Breast epithelium (tissue), 4 donors: Measurements from ENCODE around the gene PTPRG. TPM values are rescaled to one million over a fixed set of nuclear protein-coding genes. Genes with fewer than 3 reads are reported as not detected.

Experiments
- DNase-seq, 2 donors: peaks; one replicate each; pipeline ENCODE4 v3.0.0-alpha.2; 2019; ENCODE audit warnings: low spot score in 2 of 2
- H3K27ac ChIP-seq, 2 donors: fragments of 200-600 bp; sonication (generic) in 1 of 2; one replicate each; pipeline ENCODE4 v1.5.1; 2016 to 2019; ENCODE audit warnings: mild to moderate bottlenecking in 1 of 2
- H3K27me3 ChIP-seq, 2 donors: fragments of 200-600 bp; sonication (generic) in 1 of 2; one replicate each; pipeline versions ENCODE4 v1.5.1 to v1.6.0; 2017 to 2019; ENCODE audit warnings: control low read depth in 1 of 2, mild to moderate bottlenecking in 1 of 2
- H3K36me3 ChIP-seq: fragments of 200-600 bp; one replicate; pipeline ENCODE4 v1.5.1; 2019
- H3K4me1 ChIP-seq, 2 donors: fragments of 200-600 bp; sonication (generic); one replicate each; pipeline ENCODE4 v1.5.1; 2016 to 2019; ENCODE audit warnings: control low read depth in 1 of 2
- H3K4me3 ChIP-seq, 3 donors: fragments of 200-600 bp; sonication (generic); 1 replicate in 2 of 3; 2 replicates in 1 of 3; pipeline ENCODE4 v1.5.1; 2016 to 2019; ENCODE audit warnings: mild to moderate bottlenecking in 3 of 3, moderate library complexity in 2 of 3
- H3K9me3 ChIP-seq, 2 donors: fragments of 200-600 bp; sonication (generic) in 1 of 2; one replicate each; pipeline ENCODE4 v1.5.1; 2016 to 2019; ENCODE audit warnings: control low read depth in 1 of 2
- POLR2A ChIP-seq: fragments of 450-650 bp; IDR thresholded peaks from one replicate; pipeline ENCODE4 v1.6.1; 2016; ENCODE audit warnings: antibody characterized with exemption, mild to moderate bottlenecking, moderate library complexity
- POLR2AphosphoS5 ChIP-seq, 3 donors: sonication (generic); formaldehyde crosslinking; IDR thresholded peaks; one replicate each; pipeline ENCODE4 v1.6.1; 2017; ENCODE audit warnings: antibody characterized with exemption in 3 of 3
- intact Hi-C: fragments of 100-400 bp; cut with DNase I; formaldehyde crosslinking; loops from one replicate; pipeline ENCODE4 v1.15.1; 2023; ENCODE audit warnings: low total_unique reads
- total RNA-seq, 3 donors: library from RNA; depleted of rRNA; stranded (reverse); fragments of >200 nt; gene quantifications; one replicate each; pipeline ENCODE4 v1.1.0, GENCODE V29; 2016
- TF ChIP-seq, protein P1 (sequence below), 3 donors: fragments of 450-650 bp; IDR thresholded peaks; one replicate each; pipeline ENCODE4 v1.5.1; 2016 to 2017; ENCODE audit warnings: antibody characterized with exemption in 3 of 3, mild to moderate bottlenecking in 3 of 3, moderate library complexity in 3 of 3

PTPRG gene
- total RNA-seq, 3 donors from 2014 or later: 42.3 to 179 (median 61.6) TPM

DNA sequence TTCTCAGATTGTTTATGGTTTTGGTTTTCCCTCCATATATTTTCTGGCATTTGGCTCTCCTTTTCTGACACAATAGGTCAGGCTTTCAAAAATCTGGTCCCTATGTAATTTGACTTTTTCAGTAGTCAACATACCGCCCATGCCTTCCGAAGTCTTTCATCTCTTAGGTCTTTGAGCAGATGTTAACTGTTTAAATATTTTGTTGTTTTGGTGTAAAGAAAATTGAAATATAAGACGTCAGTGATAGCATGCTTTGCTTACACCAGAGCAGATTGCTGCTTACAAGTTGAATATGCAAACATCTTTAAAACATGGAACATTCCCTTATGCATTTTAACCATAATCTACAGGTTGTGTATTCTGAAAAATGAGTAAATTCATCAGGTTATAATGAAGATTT is 233.0 kb downstream of the PTPRG start:
- Histone ChIP-seq H3K4me3 (no peak overlapping the region), H3K4me1 (no peaks in the 10 kb centered on the region), H3K36me3 (no peaks in the 10 kb centered on the region), H3K9me3 (no peaks in the 10 kb centered on the region), H3K27ac (no peak overlapping the region), H3K27me3 (no peaks in the 10 kb centered on the region)
- TF ChIP-seq POLR2AphosphoS5 (IDR thresholded peaks at IDR 0.05) (no peak), POLR2A (no peak)
- TF ChIP-seq, protein P1, sequence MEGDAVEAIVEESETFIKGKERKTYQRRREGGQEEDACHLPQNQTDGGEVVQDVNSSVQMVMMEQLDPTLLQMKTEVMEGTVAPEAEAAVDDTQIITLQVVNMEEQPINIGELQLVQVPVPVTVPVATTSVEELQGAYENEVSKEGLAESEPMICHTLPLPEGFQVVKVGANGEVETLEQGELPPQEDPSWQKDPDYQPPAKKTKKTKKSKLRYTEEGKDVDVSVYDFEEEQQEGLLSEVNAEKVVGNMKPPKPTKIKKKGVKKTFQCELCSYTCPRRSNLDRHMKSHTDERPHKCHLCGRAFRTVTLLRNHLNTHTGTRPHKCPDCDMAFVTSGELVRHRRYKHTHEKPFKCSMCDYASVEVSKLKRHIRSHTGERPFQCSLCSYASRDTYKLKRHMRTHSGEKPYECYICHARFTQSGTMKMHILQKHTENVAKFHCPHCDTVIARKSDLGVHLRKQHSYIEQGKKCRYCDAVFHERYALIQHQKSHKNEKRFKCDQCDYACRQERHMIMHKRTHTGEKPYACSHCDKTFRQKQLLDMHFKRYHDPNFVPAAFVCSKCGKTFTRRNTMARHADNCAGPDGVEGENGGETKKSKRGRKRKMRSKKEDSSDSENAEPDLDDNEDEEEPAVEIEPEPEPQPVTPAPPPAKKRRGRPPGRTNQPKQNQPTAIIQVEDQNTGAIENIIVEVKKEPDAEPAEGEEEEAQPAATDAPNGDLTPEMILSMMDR (IDR thresholded peaks at IDR 0.05): no peak
- no peak for DNase-seq
- intact Hi-C loops: no loop called here

DNA sequence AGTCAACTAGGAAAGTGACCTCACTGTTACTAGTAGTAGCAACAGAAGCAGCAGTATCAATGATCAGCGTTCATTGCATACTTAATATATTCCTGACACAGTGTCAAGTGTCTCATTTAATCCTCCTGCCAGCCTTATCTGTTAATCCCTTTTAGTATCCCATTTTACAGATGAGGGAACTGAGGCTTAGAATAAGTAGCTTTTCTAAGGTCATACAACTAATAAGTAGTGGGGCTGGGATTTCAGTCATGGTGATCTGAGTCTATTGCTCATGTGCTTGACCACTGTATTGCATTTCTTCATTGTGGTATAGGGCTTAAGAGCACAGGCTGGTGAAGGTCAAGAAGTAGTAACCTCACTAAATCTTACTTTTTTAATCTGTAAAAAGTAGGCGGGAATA is 233.6 kb downstream of the PTPRG start:
- no peak for DNase-seq
- no peaks in the 10 kb centered on the region for H3K4me1 ChIP-seq
- intact Hi-C loops: no loop called here
- no peaks in the 10 kb centered on the region for H3K36me3 ChIP-seq
- H3K27ac ChIP-seq: no peak overlapping the region
- no peaks in the 10 kb centered on the region for H3K9me3 ChIP-seq
- TF ChIP-seq, protein P1 (IDR thresholded peaks at IDR 0.05): no peak
- TF ChIP-seq POLR2AphosphoS5 (IDR thresholded peaks at IDR 0.05) (no peak), POLR2A (no peak)
- H3K4me3 ChIP-seq: no peak overlapping the region
- no peaks in the 10 kb centered on the region for H3K27me3 ChIP-seq

DNA sequence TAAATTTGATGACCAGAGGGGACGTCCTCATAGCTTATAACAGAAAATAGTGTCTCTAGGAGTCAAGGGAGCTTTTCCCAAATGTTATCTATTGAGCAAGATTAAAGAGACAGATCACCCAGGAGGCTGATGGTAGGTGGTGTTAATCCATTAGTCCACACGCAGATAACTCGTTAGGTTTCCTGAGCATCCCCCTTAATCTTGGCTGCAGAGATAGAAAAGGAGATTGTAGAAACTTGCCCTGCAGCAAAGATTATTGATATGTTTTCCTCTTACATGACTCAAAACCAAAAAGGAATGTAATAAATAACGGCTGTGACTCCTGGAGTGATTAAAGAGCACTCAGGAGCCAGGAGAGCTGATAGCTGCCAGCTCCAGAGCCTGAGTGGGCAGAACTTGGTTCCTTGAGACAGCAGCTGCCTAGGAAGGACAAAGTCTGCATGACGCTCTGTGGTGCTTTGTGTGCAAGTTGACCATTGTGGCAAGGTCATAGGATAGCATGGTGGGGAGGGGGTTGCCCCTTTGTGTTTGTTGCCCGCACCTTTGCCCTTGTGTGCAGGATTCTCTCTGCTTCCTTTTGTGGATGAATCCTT is 234.8 kb downstream of the PTPRG start:
- intact Hi-C loops: no loop called here
- Histone ChIP-seq H3K4me3 (no peak overlapping the region), H3K27ac (no peak overlapping the region), H3K36me3 (no peaks in the 10 kb centered on the region), H3K9me3 (no peaks in the 10 kb centered on the region), H3K27me3 (no peaks in the 10 kb centered on the region), H3K4me1 (no peaks in the 10 kb centered on the region)
- TF ChIP-seq POLR2AphosphoS5 (IDR thresholded peaks at IDR 0.05) (no peak), POLR2A (no peak)
- TF ChIP-seq, protein P1 (IDR thresholded peaks at IDR 0.05): no peak
- DNase-seq: no peak

DNA sequence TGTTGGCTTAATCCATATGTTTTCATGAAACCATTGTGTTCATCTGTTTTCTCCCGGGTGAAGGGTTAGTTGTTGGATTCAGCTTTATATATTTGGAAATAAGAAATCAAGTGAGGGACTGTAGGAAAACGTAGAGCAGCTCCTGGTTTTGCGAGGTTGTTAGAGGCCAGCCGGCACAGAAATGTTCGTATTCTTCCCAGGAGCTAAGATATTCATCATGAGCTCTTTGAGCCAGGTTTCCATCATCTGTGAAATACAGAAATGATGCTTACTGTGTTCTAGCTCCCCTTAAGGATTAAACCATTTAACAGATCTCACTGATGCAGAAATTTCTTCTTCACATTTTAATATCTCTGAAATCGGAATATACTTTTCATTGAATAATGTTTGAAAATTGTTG is 235.5 kb downstream of the PTPRG start:
- Histone ChIP-seq H3K4me3 (no peak overlapping the region), H3K36me3 (no peaks in the 10 kb centered on the region), H3K9me3 (no peaks in the 10 kb centered on the region), H3K4me1 (no peaks in the 10 kb centered on the region), H3K27me3 (no peaks in the 10 kb centered on the region), H3K27ac (no peak overlapping the region)
- intact Hi-C loops: no loop called here
- no peak for TF ChIP-seq POLR2A
- TF ChIP-seq, protein P1 (IDR thresholded peaks at IDR 0.05): no peak
- TF ChIP-seq POLR2AphosphoS5 (IDR thresholded peaks at IDR 0.05): no peak
- DNase-seq: no peak

DNA sequence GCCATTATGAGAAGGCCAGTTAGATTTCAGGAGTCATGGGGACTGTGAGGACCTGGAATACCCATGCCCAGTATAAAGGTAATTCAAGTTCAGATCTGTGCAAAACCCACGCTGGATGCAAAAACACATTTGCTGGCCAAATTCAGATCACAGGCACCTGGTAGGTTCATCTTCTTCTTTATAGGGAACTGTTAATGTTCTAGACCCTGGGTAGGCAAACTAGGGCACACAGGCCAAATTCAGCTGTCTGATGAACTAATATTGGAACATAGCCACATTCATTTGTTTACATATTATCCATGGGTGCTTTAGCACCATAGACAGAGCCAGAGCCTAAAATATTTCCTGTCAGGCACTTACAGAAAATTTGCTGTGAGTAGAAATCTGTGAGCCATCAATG is 241.4 kb downstream of the PTPRG start:
- Histone ChIP-seq H3K9me3 (no peaks in the 10 kb centered on the region), H3K27ac (no peak overlapping the region), H3K36me3 (no peaks in the 10 kb centered on the region), H3K27me3 (no peaks in the 10 kb centered on the region), H3K4me3 (no peak overlapping the region), H3K4me1 (no peaks in the 10 kb centered on the region)
- DNase-seq: no peak
- TF ChIP-seq, protein P1 (IDR thresholded peaks at IDR 0.05): no peak
- TF ChIP-seq POLR2A (no peak), POLR2AphosphoS5 (IDR thresholded peaks at IDR 0.05) (no peak)
- intact Hi-C loops: no loop called here
